Endothelial cell (in vitro differentiated cells): ENCODE results near the gene EGR1. TPM values are rescaled to one million over a fixed set of nuclear protein-coding genes. Genes with fewer than 3 reads are reported as not detected.

Experiments used
- DNase-seq: peaks from one replicate; pipeline ENCODE4 v3.0.0; 2021; ENCODE audit warnings: low spot score
- H3K27ac Mint-ChIP-seq: one replicate; pipeline ENCODE4 v1.8.0; 2021; ENCODE audit warnings: mixed read lengths, inconsistent platforms; ENCODE audit not compliant: unreplicated experiment
- H3K27me3 Mint-ChIP-seq: one replicate; pipeline ENCODE4 v1.8.0; 2021; ENCODE audit warnings: mild to moderate bottlenecking, moderate library complexity, mixed read lengths, inconsistent platforms; ENCODE audit not compliant: unreplicated experiment
- H3K36me3 Mint-ChIP-seq: one replicate; pipeline ENCODE4 v1.8.0; 2021; ENCODE audit warnings: mild to moderate bottlenecking, low read depth, mixed read lengths, inconsistent platforms; ENCODE audit not compliant: unreplicated experiment
- H3K4me1 Mint-ChIP-seq: one replicate; pipeline ENCODE4 v1.8.0; 2021; ENCODE audit warnings: mild to moderate bottlenecking, mixed read lengths, inconsistent platforms; ENCODE audit not compliant: unreplicated experiment
- H3K4me3 Mint-ChIP-seq: one replicate; pipeline ENCODE4 v1.8.0; 2021; ENCODE audit warnings: mild to moderate bottlenecking, mixed read lengths, inconsistent platforms; ENCODE audit not compliant: unreplicated experiment
- H3K9me3 Mint-ChIP-seq: one replicate; pipeline ENCODE4 v1.8.0; 2021; ENCODE audit warnings: mixed read lengths, inconsistent platforms; ENCODE audit not compliant: unreplicated experiment
- CTCF ChIP-seq: fragments of 200-600 bp; sonication (generic); IDR thresholded peaks from one replicate; pipeline ENCODE4 v1.5.0; 2021; ENCODE audit warnings: antibody characterized with exemption; ENCODE audit not compliant: unreplicated experiment
- total RNA-seq: library from RNA; stranded (reverse); fragmentation: NEBNext Ultra II Directional; extraction: Animal tissue kit (Norgen Biotek cat#: 25700); gene quantifications from one replicate; pipeline ENCODE4 v1.2.1, GENCODE V29; 2021; ENCODE audit not compliant: unreplicated experiment

The EGR1 gene
- total RNA-seq, 1 donor from 2014 or later: 2.1 TPM

GRCh38 chr5:138444078-138444773 lies 21.1 kb upstream of the EGR1 start:
- no peak for TF ChIP-seq CTCF
- peaks cover 7% of the 10 kb centered on the region for H3K27me3 Mint-ChIP-seq
- no peaks in the 10 kb centered on the region for H3K9me3 Mint-ChIP-seq
- no peak overlapping the region for H3K27ac Mint-ChIP-seq
- DNase-seq: no peak
- H3K4me1 Mint-ChIP-seq: peaks cover 9% of the 10 kb centered on the region
- peaks cover 3% of the 10 kb centered on the region for H3K36me3 Mint-ChIP-seq
- no peak overlapping the region for H3K4me3 Mint-ChIP-seq

GRCh38 chr5:138444774-138445546 lies 20.3 kb upstream of the EGR1 start:
- Mint-ChIP-seq H3K27me3 (peaks cover 7% of the 10 kb centered on the region), H3K4me3 (no peak overlapping the region), H3K36me3 (peaks cover 3% of the 10 kb centered on the region), H3K9me3 (no peaks in the 10 kb centered on the region), H3K27ac (no peak overlapping the region), H3K4me1 (peaks cover 4% of the 10 kb centered on the region)
- no peak for DNase-seq
- TF ChIP-seq CTCF: no peak

GRCh38 chr5:138445547-138446271 lies 19.6 kb upstream of the EGR1 start:
- Mint-ChIP-seq H3K9me3 (no peaks in the 10 kb centered on the region), H3K27ac (no peak overlapping the region), H3K36me3 (peaks cover 3% of the 10 kb centered on the region), H3K4me1 (peaks cover 6% of the 10 kb centered on the region), H3K27me3 (peaks cover 5% of the 10 kb centered on the region), H3K4me3 (no peak overlapping the region)
- DNase-seq: no peak
- no peak for TF ChIP-seq CTCF

- Mint-ChIP-seq H3K4me3 (no peak overlapping the region), H3K27me3 (peaks cover 2% of the 10 kb centered on the region), H3K36me3 (peaks cover 3% of the 10 kb centered on the region), H3K4me1 (peaks cover 6% of the 10 kb centered on the region), H3K27ac (no peak overlapping the region), H3K9me3 (no peaks in the 10 kb centered on the region)
- DNase-seq: no peak
- TF ChIP-seq CTCF: no peak
These were observed 17.2 kb upstream of the EGR1 start for GRCh38 chr5:138448070-138448469.
